SK-N-SH treated with all-trans-retinoic acid at 6 μM for 48 hours (cell line): ENCODE results near the gene CHRM1.

Experiments
- BACH2 ChIP-seq: fragments of 250-450 bp; sonication (Bioruptor Pico); IDR thresholded peaks from 2 replicates; pipeline ENCODE4 v1.9.0; 2021; ENCODE audit warnings: mild to moderate bottlenecking, borderline replicate concordance
- ISL1 ChIP-seq: fragments of 250-450 bp; sonication (Bioruptor Pico); IDR thresholded peaks from 2 replicates; pipeline ENCODE4 v2.1.2; 2022; ENCODE audit warnings: mild to moderate bottlenecking, moderate library complexity
- OSR1 ChIP-seq: fragments of 250-450 bp; sonication (Bioruptor Pico); IDR thresholded peaks from 2 replicates; pipeline ENCODE4 v1.8.0; 2022; ENCODE audit warnings: moderate library complexity, mild to moderate bottlenecking, inconsistent platforms
- PATZ1 ChIP-seq: fragments of 250-450 bp; sonication (Bioruptor Pico); IDR thresholded peaks from 2 replicates; pipeline ENCODE4 v1.8.0; 2020; ENCODE audit warnings: mild to moderate bottlenecking, moderate library complexity, borderline replicate concordance

- TF ChIP-seq OSR1 (no peak), ISL1 (no peak), BACH2 (CRISPR knock-in tag) (no peak), PATZ1 (no peak)
These were observed 2.6 kb downstream of the CHRM1 start for GRCh38 chr11:62918531-62918930.
